OCI-LY1 (cell line): ENCODE results near the gene MLANA.

Source experiments
- H2AFZ ChIP-seq: fragments of 200-600 bp; sonication (generic), shearing (Covaris generic); 2 replicates; pipeline ENCODE4 v1.6.0; 2014; ENCODE audit warnings: antibody characterized with exemption, mild to moderate bottlenecking, low read length
- H3F3A ChIP-seq: fragments of 200-600 bp; sonication (generic), shearing (Covaris generic); 2 replicates; pipeline ENCODE4 v1.6.0; 2014; ENCODE audit warnings: mild to moderate bottlenecking, antibody characterized with exemption, low read length, moderate library complexity; ENCODE audit not compliant: insufficient read depth
- H3K27ac ChIP-seq: fragments of 200-600 bp; sonication (generic); 2 replicates; pipeline ENCODE4 v1.5.1; 2014; ENCODE audit warnings: low read length, mixed run types, mild to moderate bottlenecking, low read depth; ENCODE audit not compliant: poor library complexity, severe bottlenecking
- H3K27me3 ChIP-seq: fragments of 200-600 bp; sonication (generic); 2 replicates; pipeline ENCODE4 v1.6.0; 2014; ENCODE audit warnings: antibody characterized with exemption, mild to moderate bottlenecking, low read length, moderate library complexity; ENCODE audit not compliant: insufficient read depth
- H3K36me3 ChIP-seq: fragments of 200-600 bp; sonication (generic); 2 replicates; pipeline ENCODE4 v1.6.1; 2014; ENCODE audit warnings: mild to moderate bottlenecking, antibody characterized with exemption, low read length, moderate library complexity, mixed read lengths; ENCODE audit not compliant: insufficient read depth
- H3K4me1 ChIP-seq: fragments of 200-600 bp; sonication (generic); 2 replicates; pipeline ENCODE4 v1.5.1; 2014; ENCODE audit warnings: mild to moderate bottlenecking, low read length, moderate library complexity; ENCODE audit not compliant: insufficient read depth, severe bottlenecking
- H3K4me2 ChIP-seq: fragments of 200-600 bp; sonication (generic), shearing (Covaris generic); 2 replicates; pipeline ENCODE4 v1.6.1; 2014; ENCODE audit warnings: low read length
- H3K4me3 ChIP-seq: fragments of 200-600 bp; sonication (generic); 2 replicates; pipeline ENCODE4 v1.5.1; 2014; ENCODE audit warnings: low read length, low read depth, mild to moderate bottlenecking, mixed read lengths; ENCODE audit not compliant: poor library complexity, severe bottlenecking
- H3K79me2 ChIP-seq: fragments of 200-600 bp; shearing (Covaris generic); 2 replicates; pipeline ENCODE4 v1.6.1; 2016; ENCODE audit warnings: mixed run types, low read length, mixed read lengths; ENCODE audit not compliant: insufficient read depth
- H3K9ac ChIP-seq: fragments of 200-600 bp; sonication (generic), shearing (Covaris generic); 2 replicates; pipeline ENCODE4 v1.6.1; 2014; ENCODE audit warnings: mild to moderate bottlenecking, low read length, mixed read lengths
- H3K9me2 ChIP-seq: fragments of 200-600 bp; sonication (generic), shearing (Covaris generic); 2 replicates; pipeline ENCODE4 v1.6.1; 2014; ENCODE audit warnings: low read depth, mild to moderate bottlenecking, low read length, mixed read lengths
- H3K9me3 ChIP-seq: fragments of 200-600 bp; shearing (Covaris generic); 2 replicates; pipeline ENCODE4 v1.6.1; 2014; ENCODE audit warnings: low read length, mixed read lengths
- H4K20me1 ChIP-seq: fragments of 200-600 bp; sonication (generic), shearing (Covaris generic); 2 replicates; pipeline ENCODE4 v1.6.0; 2016; ENCODE audit warnings: mild to moderate bottlenecking, low read length; ENCODE audit not compliant: insufficient read depth
- EZH2 ChIP-seq: fragments of 200-600 bp; sonication (generic), shearing (Covaris generic); IDR thresholded peaks from 2 replicates; pipeline ENCODE4 v1.8.0; 2017; ENCODE audit warnings: borderline replicate concordance, mixed run types, mild to moderate bottlenecking, antibody characterized with exemption, low read length, moderate library complexity, mixed read lengths
- TF ChIP-seq, protein P1 (sequence below): fragments of 200-600 bp; sonication (generic), shearing (Covaris generic); IDR thresholded peaks from 2 replicates; pipeline ENCODE4 v1.5.1; 2017; ENCODE audit warnings: mild to moderate bottlenecking, antibody characterized with exemption, low read length, moderate library complexity, mixed read lengths

MLANA gene

GRCh38 chr9:5918460-5918859 is 27.8 kb downstream of the MLANA start:
- Histone ChIP-seq H3K9ac (no peak overlapping the region), H3F3A (peaks cover 3% of the 10 kb centered on the region; the same call in 1 of the 2 replicates), H2AFZ (no peak overlapping the region), H3K9me3 (no peaks in the 10 kb centered on the region), H3K4me2 (no peak overlapping the region), H3K79me2 (no peaks in the 10 kb centered on the region), H3K4me1 (no peaks in the 10 kb centered on the region), H3K27ac (no peak overlapping the region), H3K36me3 (peaks cover 26% of the 10 kb centered on the region), H3K27me3 (no peaks in the 10 kb centered on the region), H3K9me2 (no peaks in the 10 kb centered on the region), H3K4me3 (no peak overlapping the region), H4K20me1 (no peaks in the 10 kb centered on the region)
- TF ChIP-seq EZH2, result no peak
- TF ChIP-seq, protein P1, sequence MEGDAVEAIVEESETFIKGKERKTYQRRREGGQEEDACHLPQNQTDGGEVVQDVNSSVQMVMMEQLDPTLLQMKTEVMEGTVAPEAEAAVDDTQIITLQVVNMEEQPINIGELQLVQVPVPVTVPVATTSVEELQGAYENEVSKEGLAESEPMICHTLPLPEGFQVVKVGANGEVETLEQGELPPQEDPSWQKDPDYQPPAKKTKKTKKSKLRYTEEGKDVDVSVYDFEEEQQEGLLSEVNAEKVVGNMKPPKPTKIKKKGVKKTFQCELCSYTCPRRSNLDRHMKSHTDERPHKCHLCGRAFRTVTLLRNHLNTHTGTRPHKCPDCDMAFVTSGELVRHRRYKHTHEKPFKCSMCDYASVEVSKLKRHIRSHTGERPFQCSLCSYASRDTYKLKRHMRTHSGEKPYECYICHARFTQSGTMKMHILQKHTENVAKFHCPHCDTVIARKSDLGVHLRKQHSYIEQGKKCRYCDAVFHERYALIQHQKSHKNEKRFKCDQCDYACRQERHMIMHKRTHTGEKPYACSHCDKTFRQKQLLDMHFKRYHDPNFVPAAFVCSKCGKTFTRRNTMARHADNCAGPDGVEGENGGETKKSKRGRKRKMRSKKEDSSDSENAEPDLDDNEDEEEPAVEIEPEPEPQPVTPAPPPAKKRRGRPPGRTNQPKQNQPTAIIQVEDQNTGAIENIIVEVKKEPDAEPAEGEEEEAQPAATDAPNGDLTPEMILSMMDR, result no peak

DNA sequence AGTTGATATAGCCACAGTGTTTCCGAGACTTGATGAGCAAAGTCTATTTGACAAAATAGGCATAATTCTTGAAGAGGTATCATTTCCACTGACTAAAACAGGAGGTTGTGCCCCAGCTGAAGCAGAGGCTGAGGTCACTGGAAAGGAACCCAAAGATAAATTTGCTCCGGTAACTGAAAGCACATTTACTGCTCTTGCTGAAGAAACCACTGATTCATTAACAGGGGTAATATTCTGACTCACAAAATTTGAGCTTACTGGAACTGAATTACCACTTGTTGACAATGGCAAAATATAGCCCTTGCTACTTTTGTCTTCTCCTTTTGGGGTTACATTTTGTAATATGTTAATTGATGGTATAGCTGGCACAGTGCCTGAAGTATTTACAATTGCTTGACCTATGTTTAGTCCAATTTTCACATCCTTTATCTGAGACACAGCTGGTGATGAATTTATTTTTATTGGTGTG is 30.2 kb downstream of the MLANA start:
- Histone ChIP-seq H3K4me2 (no peak overlapping the region), H3K27me3 (no peaks in the 10 kb centered on the region), H3K9me2 (no peaks in the 10 kb centered on the region), H4K20me1 (no peaks in the 10 kb centered on the region), H3K4me3 (no peak overlapping the region), H3K9ac (no peak overlapping the region), H3K79me2 (no peaks in the 10 kb centered on the region), H3K36me3 (peaks cover 37% of the 10 kb centered on the region), H3F3A (no peaks in the 10 kb centered on the region; the same call in 1 of the 2 replicates), H3K4me1 (no peaks in the 10 kb centered on the region), H3K9me3 (no peaks in the 10 kb centered on the region), H2AFZ (no peak overlapping the region), H3K27ac (no peak overlapping the region)
- TF ChIP-seq, protein P1, result no peak
- TF ChIP-seq EZH2, result no peak

GRCh38 chr9:5922192-5922591 is 31.5 kb downstream of the MLANA start:
- Histone ChIP-seq H3K4me3 (no peak overlapping the region), H3K9me2 (no peaks in the 10 kb centered on the region), H4K20me1 (no peaks in the 10 kb centered on the region), H3K9ac (no peak overlapping the region), H3K36me3 (peaks cover 37% of the 10 kb centered on the region), H3K4me2 (no peak overlapping the region), H3F3A (no peaks in the 10 kb centered on the region; the same call in 1 of the 2 replicates), H3K4me1 (no peaks in the 10 kb centered on the region), H3K27ac (no peak overlapping the region), H3K27me3 (no peaks in the 10 kb centered on the region), H3K9me3 (no peaks in the 10 kb centered on the region), H2AFZ (no peak overlapping the region), H3K79me2 (no peaks in the 10 kb centered on the region)
- TF ChIP-seq EZH2, result no peak
- TF ChIP-seq, protein P1, result no peak
